Superior temporal gyrus (tissue), 1 donor: Measurements from ENCODE around the gene EGFL6.
"Not testable (repeated sequence)": the region's sequence is repeated elsewhere in the genome, so short reads cannot be mapped to it uniquely, and the experiment has no call there.

ENCODE experiments used
- DNase-seq: peaks from one replicate; pipeline ENCODE4 v3.0.0-alpha.2; 2016; ENCODE audit errors: extremely low spot score

Gene EGFL6

GRCh38 chrX:13597874-13598273 is 28.5 kb downstream of the EGFL6 start:
- DNase-seq, result no peak

- DNase-seq, result no peak
Observed at GRCh38 chrX:13598877-13599276, 29.5 kb downstream of the EGFL6 start.

GRCh38 chrX:13599491-13599890 is 30.1 kb downstream of the EGFL6 start:
- no peak for DNase-seq

GRCh38 chrX:13605611-13606010 is 36.2 kb downstream of the EGFL6 start:
- DNase-seq, result no peak

GRCh38 chrX:13607331-13607995 is 38.1 kb downstream of the EGFL6 start:
- no peak for DNase-seq

- DNase-seq, result no peak
Observed at GRCh38 chrX:13607996-13608365, 38.6 kb downstream of the EGFL6 start.

- DNase-seq, result no peak
Observed at GRCh38 chrX:13614154-13614553, 44.8 kb downstream of the EGFL6 start.

GRCh38 chrX:13620207-13620606 is 50.8 kb downstream of the EGFL6 start:
- no peak for DNase-seq

GRCh38 chrX:13622401-13622964 is 53.1 kb downstream of the EGFL6 start:
- DNase-seq, result no peak

- no peak for DNase-seq
Observed at GRCh38 chrX:13627306-13627705, 57.9 kb downstream of the EGFL6 start.

- not testable (repeated sequence) for DNase-seq
Observed at GRCh38 chrX:13637224-13637623, 67.8 kb downstream of the EGFL6 start.

- no peak for DNase-seq
Observed at GRCh38 chrX:13638021-13638420, 68.6 kb downstream of the EGFL6 start.

- DNase-seq, result no peak
Observed at GRCh38 chrX:13638826-13639225, 69.4 kb downstream of the EGFL6 start.

GRCh38 chrX:13641684-13642083 is 72.3 kb downstream of the EGFL6 start:
- not testable (repeated sequence) for DNase-seq

GRCh38 chrX:13645464-13646153 is 76.2 kb downstream of the EGFL6 start:
- no peak for DNase-seq

GRCh38 chrX:13646154-13646549 is 76.8 kb downstream of the EGFL6 start:
- peak; percentile 70 for DNase-seq

GRCh38 chrX:13647709-13648212 is 78.4 kb downstream of the EGFL6 start:
- DNase-seq, result no peak

- DNase-seq, result not testable (repeated sequence)
Observed at GRCh38 chrX:13648336-13648735, 78.9 kb downstream of the EGFL6 start.

- no peak for DNase-seq
Observed at GRCh38 chrX:13649838-13650237, 80.4 kb downstream of the EGFL6 start.

- DNase-seq, result no peak
Observed at GRCh38 chrX:13650318-13650717, 80.9 kb downstream of the EGFL6 start.

GRCh38 chrX:13651150-13651549 is 81.7 kb downstream of the EGFL6 start:
- no peak for DNase-seq

- no peak for DNase-seq
Observed at GRCh38 chrX:13652287-13652793, 82.9 kb downstream of the EGFL6 start.
